ENCODE results near the gene DDAH1.
"Not testable (repeated sequence)": the region's sequence is repeated elsewhere in the genome, so short reads cannot be mapped to it uniquely, and the experiment has no call there.

Gene DDAH1

GRCh38 chr1:85359874-85360721, 104.9 kb downstream of the DDAH1 start:
- DNase-seq (ENCODE audit: low read depth), result no peak

GRCh38 chr1:85358702-85359438, 106.1 kb downstream of the DDAH1 start:
- no peak for DNase-seq (ENCODE audit: low read depth)

GRCh38 chr1:85357817-85358216, 107.1 kb downstream of the DDAH1 start:
- no peak for DNase-seq (ENCODE audit: low read depth)

GRCh38 chr1:85356130-85356529, 108.8 kb downstream of the DDAH1 start:
- DNase-seq (ENCODE audit: low read depth), result no peak

GRCh38 chr1:85352055-85352454, 112.9 kb downstream of the DDAH1 start:
- DNase-seq (ENCODE audit: low read depth), result no peak

- DNase-seq (ENCODE audit: low read depth), result no peak
Observed at GRCh38 chr1:85351202-85351828, 113.6 kb downstream of the DDAH1 start.

GRCh38 chr1:85349224-85349623, 115.7 kb downstream of the DDAH1 start:
- DNase-seq (ENCODE audit: low read depth), result no peak

GRCh38 chr1:85347908-85348307, 117.1 kb downstream of the DDAH1 start:
- DNase-seq (ENCODE audit: low read depth), result no peak

GRCh38 chr1:85347275-85347674, 117.7 kb downstream of the DDAH1 start:
- DNase-seq (ENCODE audit: low read depth), result not testable (repeated sequence)

GRCh38 chr1:85344256-85344694, 120.7 kb downstream of the DDAH1 start:
- no peak for DNase-seq (ENCODE audit: low read depth)

GRCh38 chr1:85343612-85344255, 121.2 kb downstream of the DDAH1 start:
- no peak for DNase-seq (ENCODE audit: low read depth)

GRCh38 chr1:85343213-85343611, 121.7 kb downstream of the DDAH1 start:
- DNase-seq (ENCODE audit: low read depth), result no peak

- DNase-seq (ENCODE audit: low read depth), result no peak
Observed at GRCh38 chr1:85342207-85342606, 122.8 kb downstream of the DDAH1 start.

- DNase-seq (ENCODE audit: low read depth), result no peak
Observed at GRCh38 chr1:85340427-85340826, 124.5 kb downstream of the DDAH1 start.

- no peak for DNase-seq (ENCODE audit: low read depth)
Observed at GRCh38 chr1:85339656-85340399, 125.1 kb downstream of the DDAH1 start.

- no peak for DNase-seq (ENCODE audit: low read depth)
Observed at GRCh38 chr1:85339089-85339488, 125.9 kb downstream of the DDAH1 start.

- DNase-seq (ENCODE audit: low read depth), result no peak
Observed at GRCh38 chr1:85334962-85335361, 130.0 kb downstream of the DDAH1 start.

GRCh38 chr1:85333186-85333585, 131.8 kb downstream of the DDAH1 start:
- no peak for DNase-seq (ENCODE audit: low read depth)

GRCh38 chr1:85332575-85332974, 132.4 kb downstream of the DDAH1 start:
- no peak for DNase-seq (ENCODE audit: low read depth)

GRCh38 chr1:85330711-85331290, 134.2 kb downstream of the DDAH1 start:
- no peak for DNase-seq (ENCODE audit: low read depth)

GRCh38 chr1:85330214-85330631, 134.7 kb downstream of the DDAH1 start:
- no peak for DNase-seq (ENCODE audit: low read depth)
